IMR-90 (cell line): Measurements from ENCODE around the gene HS3ST2. TPM values are rescaled to one million over a fixed set of nuclear protein-coding genes. Genes with fewer than 3 reads are reported as not detected.

Experiments used
- ATAC-seq: fragments of 200-7000 bp; cut with Tn5 transposase; 2 replicates; pipeline ENCODE4 v1.9.1; 2020; ENCODE audit warnings: low read depth, mild to moderate bottlenecking, moderate library complexity
- BruUV-seq: library from RNA; stranded (reverse); fragments of 400-500 nt; replicated peaks from 2 replicates; lab custom pipeline; 2021; lab: Mats Ljungman, UMichigan
- CTCF ChIA-PET: fragments of 300-600 bp; formaldehyde crosslinking; extraction: SDS; loops from one replicate; lab custom pipeline; 2021; ENCODE audit warnings: antibody characterized with exemption; lab: Yijun Ruan, JAX
- POLR2A ChIA-PET: fragments of 300-600 bp; sonication (Branson Sonifier 250); formaldehyde crosslinking; loops from one replicate; lab custom pipeline; 2022; ENCODE audit warnings: antibody characterized with exemption; ENCODE audit not compliant: unreplicated experiment; lab: Charles Lee
- DNase-seq: peaks from one replicate; pipeline ENCODE4 v3.0.0; 2013
- H2AFZ ChIP-seq: replicated peaks from 2 replicates; pipeline ENCODE3; 2013; ENCODE audit warnings: low read length, mild to moderate bottlenecking; ENCODE audit not compliant: poor library complexity
- H2AK5ac ChIP-seq: 2 replicates; pipeline ENCODE4 v1.6.1; 2013; ENCODE audit warnings: low read depth, low read length, inconsistent platforms
- H2AK9ac ChIP-seq: replicated peaks from 2 replicates; pipeline ENCODE3; 2013; ENCODE audit warnings: mild to moderate bottlenecking, low read depth, low read length, moderate library complexity; ENCODE audit not compliant: poor library complexity
- H2BK120ac ChIP-seq: 2 replicates; pipeline ENCODE4 v1.6.1; 2013; ENCODE audit warnings: low read depth, low read length, inconsistent platforms
- H2BK15ac ChIP-seq: 3 replicates; pipeline ENCODE4 v1.6.1; 2013; ENCODE audit warnings: low read depth, low read length, inconsistent platforms
- H2BK20ac ChIP-seq: 2 replicates; pipeline ENCODE4 v1.6.1; 2013; ENCODE audit warnings: low read depth, mild to moderate bottlenecking, inconsistent platforms, low read length, moderate library complexity
- H2BK5ac ChIP-seq: 2 replicates; pipeline ENCODE4 v1.6.1; 2013; ENCODE audit warnings: mild to moderate bottlenecking, low read depth, low read length, inconsistent platforms; ENCODE audit not compliant: poor library complexity, severe bottlenecking
- H3K14ac ChIP-seq: replicated peaks from 2 replicates; pipeline ENCODE4 v1.6.1; 2013; ENCODE audit warnings: low read depth, low read length, inconsistent platforms
- H3K18ac ChIP-seq: 2 replicates; pipeline ENCODE4 v1.6.1; 2013; ENCODE audit warnings: low read depth, low read length, control low read depth
- H3K23ac ChIP-seq: 2 replicates; pipeline ENCODE4 v1.6.1; 2013; ENCODE audit warnings: low read depth, low read length, inconsistent platforms
- H3K27ac ChIP-seq: 2 replicates; pipeline ENCODE4 v1.5.1; 2013; ENCODE audit warnings: mild to moderate bottlenecking, control low read depth, low read length; ENCODE audit not compliant: insufficient read depth
- H3K27me3 ChIP-seq: 2 replicates; pipeline ENCODE4 v1.6.1; 2013; ENCODE audit warnings: low read length; ENCODE audit not compliant: control insufficient read depth, insufficient read depth
- H3K36me3 ChIP-seq: 2 replicates; pipeline ENCODE4 v1.6.1; 2013; ENCODE audit warnings: low read length, mixed read lengths; ENCODE audit not compliant: control insufficient read depth, insufficient read depth
- H3K4ac ChIP-seq: 2 replicates; pipeline ENCODE4 v1.6.1; 2013; ENCODE audit warnings: low read depth, low read length, inconsistent platforms
- H3K4me1 ChIP-seq: 2 replicates; pipeline ENCODE4 v1.6.1; 2013; ENCODE audit warnings: low read length, mixed read lengths; ENCODE audit not compliant: control insufficient read depth, insufficient read depth
- H3K4me2 ChIP-seq: 2 replicates; pipeline ENCODE4 v1.6.1; 2013; ENCODE audit warnings: low read depth, mild to moderate bottlenecking, control low read depth, low read length, moderate library complexity
- H3K4me3 ChIP-seq: 2 replicates; pipeline ENCODE4 v1.5.1; 2013; ENCODE audit warnings: low read depth, mild to moderate bottlenecking, control low read depth, low read length, moderate library complexity; ENCODE audit not compliant: insufficient read depth
- H3K56ac ChIP-seq: 2 replicates; pipeline ENCODE4 v1.6.1; 2013; ENCODE audit warnings: low read length, inconsistent platforms; ENCODE audit not compliant: insufficient read depth; ENCODE audit errors: extremely low read depth
- H3K79me1 ChIP-seq, 2 experiments: 2 replicates each; pipeline ENCODE4 v1.6.1; 2013; ENCODE audit warnings: low read length in 2 of 2, inconsistent platforms in 1 of 2, low read depth in 1 of 2
- H3K9ac ChIP-seq: 2 replicates; pipeline ENCODE4 v1.6.1; 2013; ENCODE audit warnings: low read depth, low read length, control low read depth
- H3K9me1 ChIP-seq: 2 replicates; pipeline ENCODE4 v1.6.1; 2013; ENCODE audit warnings: low read length, inconsistent platforms; ENCODE audit not compliant: insufficient read depth
- H3K9me3 ChIP-seq: 2 replicates; pipeline ENCODE4 v1.6.1; 2013; ENCODE audit warnings: low read length; ENCODE audit not compliant: control insufficient read depth, insufficient read depth
- H4K20me1 ChIP-seq: 2 replicates; pipeline ENCODE4 v1.6.1; 2013; ENCODE audit warnings: low read length, inconsistent platforms; ENCODE audit not compliant: insufficient read depth
- H4K5ac ChIP-seq: 2 replicates; pipeline ENCODE4 v1.6.1; 2013; ENCODE audit warnings: mild to moderate bottlenecking, low read depth, low read length, control low read depth
- H4K8ac ChIP-seq, 2 experiments: 2 replicates each; pipeline ENCODE4 v1.6.1; 2013; ENCODE audit warnings: low read depth in 2 of 2, low read length in 2 of 2, control low read depth in 1 of 2, inconsistent platforms in 1 of 2
- H4K91ac ChIP-seq: 2 replicates; pipeline ENCODE4 v1.6.1; 2013; ENCODE audit warnings: low read depth, low read length, inconsistent platforms; ENCODE audit not compliant: insufficient read depth
- BHLHE40 ChIP-seq: fragments of 150-350 bp; IDR thresholded peaks from 2 replicates; pipeline ENCODE4 v1.6.1; 2016; ENCODE audit warnings: mild to moderate bottlenecking, low read depth, low read length
- CEBPB ChIP-seq: IDR thresholded peaks from 2 replicates; pipeline ENCODE4 v1.6.1; 2012; ENCODE audit warnings: low read depth, low read length, improper control_type of control experiment
- CHD1 ChIP-seq: IDR thresholded peaks from 2 replicates; pipeline ENCODE4 v1.6.1; 2012; ENCODE audit warnings: low read depth, low read length, improper control_type of control experiment
- FOS ChIP-seq: fragments of 150-350 bp; IDR thresholded peaks from 2 replicates; pipeline ENCODE4 v1.6.1; 2016; ENCODE audit warnings: low read depth, low read length
- MAFK ChIP-seq: IDR thresholded peaks from 2 replicates; pipeline ENCODE4 v1.6.1; 2012; ENCODE audit warnings: low read depth, low read length, improper control_type of control experiment
- MAZ ChIP-seq: IDR thresholded peaks from 2 replicates; pipeline ENCODE4 v1.6.1; 2012; ENCODE audit warnings: low read depth, mild to moderate bottlenecking, low read length, improper control_type of control experiment, moderate library complexity, borderline replicate concordance
- MXI1 ChIP-seq: IDR thresholded peaks from 2 replicates; pipeline ENCODE4 v1.6.1; 2012; ENCODE audit warnings: low read depth, mild to moderate bottlenecking, low read length, moderate library complexity, borderline replicate concordance
- NFE2L2 ChIP-seq: fragments of 150-350 bp; IDR thresholded peaks from 2 replicates; pipeline ENCODE4 v1.6.1; 2016; ENCODE audit warnings: low read depth, mild to moderate bottlenecking, low read length
- POLR2A ChIP-seq: IDR thresholded peaks from 2 replicates; pipeline ENCODE4 v1.6.1; 2012; ENCODE audit warnings: mild to moderate bottlenecking, low read depth, low read length
- RAD21 ChIP-seq: IDR thresholded peaks from 2 replicates; pipeline ENCODE4 v1.6.1; 2012; ENCODE audit warnings: low read length, improper control_type of control experiment
- RFX5 ChIP-seq: IDR thresholded peaks from 2 replicates; pipeline ENCODE4 v1.8.0; 2012; ENCODE audit warnings: low read depth, mild to moderate bottlenecking, low read length, moderate library complexity
- SMC3 ChIP-seq: fragments of 150-350 bp; IDR thresholded peaks from 2 replicates; pipeline ENCODE4 v1.6.1; 2016; ENCODE audit warnings: low read depth, mild to moderate bottlenecking, antibody characterized with exemption, low read length, moderate library complexity
- USF2 ChIP-seq: fragments of 150-350 bp; IDR thresholded peaks from 2 replicates; pipeline ENCODE4 v1.6.1; 2017; ENCODE audit warnings: mild to moderate bottlenecking, antibody characterized with exemption, low read length, low read depth
- WGBS, 2 experiments: methylation state at CpG; one replicate each; pipeline versions ENCODE4 v1.1.5 to v1.1.7; 2013; ENCODE audit warnings: missing lambda C conversion rate in 2 of 2; ENCODE audit not compliant: insufficient read length in 1 of 2; ENCODE audit errors: extremely low coverage in 2 of 2; 5-methylcytosine and 5-hydroxymethylcytosine counted together
- dilution Hi-C: fragments of 300-500 bp; cut with HindIII; formaldehyde crosslinking; loops from one replicate; pipeline ENCODE4 v1.14.3; 2018; ENCODE audit warnings: low sequenced_read_pairs; ENCODE audit not compliant: unreplicated experiment
- in situ Hi-C: fragments of 300-500 bp; cut with MboI; formaldehyde crosslinking; loops from 3 replicates; pipeline ENCODE4 v1.14.3; 2019; ENCODE audit warnings: low sequenced_read_pairs, inconsistent platforms, mixed read lengths
- intact Hi-C: fragments of 100-400 bp; cut with micrococcal nuclease; formaldehyde crosslinking; loops from 2 replicates; pipeline ENCODE4 v1.10.0; 2022
- polyA plus RNA-seq, 3 experiments: library from polyadenylated mRNA; depleted of rRNA; stranded (reverse); fragments of >200 nt; gene quantifications; 2 replicates each; pipeline ENCODE4 v1.2.3, GENCODE V29; 2012; ENCODE audit warnings: low replicate concordance in 1 of 3
- total RNA-seq: library from RNA; depleted of rRNA; stranded (reverse); fragments of >200 nt; gene quantifications from 2 replicates; pipeline ENCODE4 v1.2.3, GENCODE V29; 2012
- TF ChIP-seq, protein P1 (sequence below): conservative IDR thresholded peaks from 2 replicates; pipeline ENCODE4 v1.5.1; 2012; ENCODE audit warnings: mild to moderate bottlenecking, low read depth, low read length, improper control_type of control experiment
- TF ChIP-seq, protein P2 (sequence below): fragments of 150-350 bp; IDR thresholded peaks from 2 replicates; pipeline ENCODE4 v1.6.1; 2016; ENCODE audit warnings: low read depth, mild to moderate bottlenecking, low read length, moderate library complexity, borderline replicate concordance

Gene HS3ST2
- total and polyA plus RNA-seq, 2 of the 4 experiments (the other 2 are of a cell fraction): not detected

- no peak overlapping the region for H2BK15ac ChIP-seq
- H4K8ac ChIP-seq: no peak overlapping the region
- H2BK120ac ChIP-seq: no peak overlapping the region
- no peak overlapping the region for H3K4me3 ChIP-seq
- no peaks in the 10 kb centered on the region for H3K4me1 ChIP-seq
- H2AFZ ChIP-seq: no peak overlapping the region
- H4K20me1 ChIP-seq: no peaks in the 10 kb centered on the region
- H3K14ac ChIP-seq: no peak overlapping the region
- H3K4me2 ChIP-seq: no peak overlapping the region
- no peak overlapping the region for H2BK5ac ChIP-seq
- WGBS, 2 experiments: no CpG with 5 or more reads among the region's 2 CpGs
- no peaks in the 10 kb centered on the region for H3K36me3 ChIP-seq
- BruUV-seq: no TSS peak
- ATAC-seq: no peak
- in situ Hi-C loops: no loop called here
- no peak overlapping the region for H3K56ac ChIP-seq
- H3K27ac ChIP-seq: no peak overlapping the region
- no peak overlapping the region for H2AK9ac ChIP-seq
- no peak overlapping the region for H4K5ac ChIP-seq
- no peaks in the 10 kb centered on the region for H3K9me1 ChIP-seq
- no peak overlapping the region for H3K18ac ChIP-seq
- ChIA-PET POLR2A (no interaction called here), CTCF (no interaction called here)
- no peak overlapping the region for H2AK5ac ChIP-seq
- dilution Hi-C loops: no loop called here
- no peak overlapping the region for H4K91ac ChIP-seq
- H3K9me3 ChIP-seq: no peaks in the 10 kb centered on the region
- H3K79me1 ChIP-seq: no peaks in the 10 kb centered on the region
- H3K9ac ChIP-seq: no peak overlapping the region
- no peak overlapping the region for H2BK20ac ChIP-seq
- no peak for DNase-seq
- TF ChIP-seq USF2: no peak
- no peak for TF ChIP-seq SMC3
- no peak for TF ChIP-seq FOS
- TF ChIP-seq MAFK: no peak
- no peak for TF ChIP-seq MAZ
- no peak for TF ChIP-seq CHD1
- no peak for TF ChIP-seq RFX5
- no peak for TF ChIP-seq MXI1
- TF ChIP-seq RAD21: no peak
- TF ChIP-seq, protein P1, sequence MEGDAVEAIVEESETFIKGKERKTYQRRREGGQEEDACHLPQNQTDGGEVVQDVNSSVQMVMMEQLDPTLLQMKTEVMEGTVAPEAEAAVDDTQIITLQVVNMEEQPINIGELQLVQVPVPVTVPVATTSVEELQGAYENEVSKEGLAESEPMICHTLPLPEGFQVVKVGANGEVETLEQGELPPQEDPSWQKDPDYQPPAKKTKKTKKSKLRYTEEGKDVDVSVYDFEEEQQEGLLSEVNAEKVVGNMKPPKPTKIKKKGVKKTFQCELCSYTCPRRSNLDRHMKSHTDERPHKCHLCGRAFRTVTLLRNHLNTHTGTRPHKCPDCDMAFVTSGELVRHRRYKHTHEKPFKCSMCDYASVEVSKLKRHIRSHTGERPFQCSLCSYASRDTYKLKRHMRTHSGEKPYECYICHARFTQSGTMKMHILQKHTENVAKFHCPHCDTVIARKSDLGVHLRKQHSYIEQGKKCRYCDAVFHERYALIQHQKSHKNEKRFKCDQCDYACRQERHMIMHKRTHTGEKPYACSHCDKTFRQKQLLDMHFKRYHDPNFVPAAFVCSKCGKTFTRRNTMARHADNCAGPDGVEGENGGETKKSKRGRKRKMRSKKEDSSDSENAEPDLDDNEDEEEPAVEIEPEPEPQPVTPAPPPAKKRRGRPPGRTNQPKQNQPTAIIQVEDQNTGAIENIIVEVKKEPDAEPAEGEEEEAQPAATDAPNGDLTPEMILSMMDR: no peak
- TF ChIP-seq NFE2L2: no peak
- TF ChIP-seq CEBPB: no peak
- TF ChIP-seq, protein P2, sequence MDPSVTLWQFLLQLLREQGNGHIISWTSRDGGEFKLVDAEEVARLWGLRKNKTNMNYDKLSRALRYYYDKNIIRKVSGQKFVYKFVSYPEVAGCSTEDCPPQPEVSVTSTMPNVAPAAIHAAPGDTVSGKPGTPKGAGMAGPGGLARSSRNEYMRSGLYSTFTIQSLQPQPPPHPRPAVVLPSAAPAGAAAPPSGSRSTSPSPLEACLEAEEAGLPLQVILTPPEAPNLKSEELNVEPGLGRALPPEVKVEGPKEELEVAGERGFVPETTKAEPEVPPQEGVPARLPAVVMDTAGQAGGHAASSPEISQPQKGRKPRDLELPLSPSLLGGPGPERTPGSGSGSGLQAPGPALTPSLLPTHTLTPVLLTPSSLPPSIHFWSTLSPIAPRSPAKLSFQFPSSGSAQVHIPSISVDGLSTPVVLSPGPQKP: no peak
- TF ChIP-seq BHLHE40: no peak
- TF ChIP-seq POLR2A: no peak
- no peak overlapping the region for H3K4ac ChIP-seq
- intact Hi-C loops: no loop called here
- H3K23ac ChIP-seq: no peak overlapping the region
- no peaks in the 10 kb centered on the region for H3K27me3 ChIP-seq
Observed at GRCh38 chr16:22770866-22771265, 43.1 kb upstream of the HS3ST2 start.
